Uterus (tissue), 2 donors: ENCODE measurements around the gene CD40.

Experiments used
- POLR2A ChIP-seq, 2 donors: fragments of 450-650 bp; IDR thresholded peaks; one replicate each; pipeline ENCODE4 v1.6.1; 2016; ENCODE audit warnings: antibody characterized with exemption in 2 of 2, mild to moderate bottlenecking in 1 of 2, moderate library complexity in 1 of 2
- TF ChIP-seq, protein P1 (sequence below), 4 experiments: fragments of 200-600 bp in 2 of 4; fragments of 450-650 bp in 2 of 4; sonication (generic) in 2 of 4; IDR thresholded peaks; one replicate each; pipeline ENCODE4 v1.5.1; 2016 to 2019; ENCODE audit warnings: antibody characterized with exemption in 4 of 4, mild to moderate bottlenecking in 2 of 4, moderate library complexity in 1 of 4

DNA sequence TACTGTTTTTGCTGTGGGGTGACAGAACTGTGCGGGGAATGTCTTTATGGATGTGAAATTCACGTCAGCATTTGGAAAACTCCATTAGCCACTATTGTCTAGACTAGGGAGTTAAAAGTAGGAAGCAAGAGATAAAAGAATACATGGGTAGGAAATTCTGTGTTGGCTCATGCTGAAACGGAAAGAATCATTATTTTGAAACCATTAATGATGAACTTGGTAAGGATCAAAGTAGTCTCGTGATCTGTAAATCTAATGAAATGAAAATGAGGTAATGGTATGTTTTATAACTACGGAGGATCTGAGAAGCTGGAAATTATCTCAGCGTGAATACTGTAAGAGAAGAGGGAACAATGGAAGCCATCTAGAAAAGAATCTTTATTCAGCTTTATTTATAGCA is 11.1 kb upstream of the CD40 start:
- TF ChIP-seq, protein P1, sequence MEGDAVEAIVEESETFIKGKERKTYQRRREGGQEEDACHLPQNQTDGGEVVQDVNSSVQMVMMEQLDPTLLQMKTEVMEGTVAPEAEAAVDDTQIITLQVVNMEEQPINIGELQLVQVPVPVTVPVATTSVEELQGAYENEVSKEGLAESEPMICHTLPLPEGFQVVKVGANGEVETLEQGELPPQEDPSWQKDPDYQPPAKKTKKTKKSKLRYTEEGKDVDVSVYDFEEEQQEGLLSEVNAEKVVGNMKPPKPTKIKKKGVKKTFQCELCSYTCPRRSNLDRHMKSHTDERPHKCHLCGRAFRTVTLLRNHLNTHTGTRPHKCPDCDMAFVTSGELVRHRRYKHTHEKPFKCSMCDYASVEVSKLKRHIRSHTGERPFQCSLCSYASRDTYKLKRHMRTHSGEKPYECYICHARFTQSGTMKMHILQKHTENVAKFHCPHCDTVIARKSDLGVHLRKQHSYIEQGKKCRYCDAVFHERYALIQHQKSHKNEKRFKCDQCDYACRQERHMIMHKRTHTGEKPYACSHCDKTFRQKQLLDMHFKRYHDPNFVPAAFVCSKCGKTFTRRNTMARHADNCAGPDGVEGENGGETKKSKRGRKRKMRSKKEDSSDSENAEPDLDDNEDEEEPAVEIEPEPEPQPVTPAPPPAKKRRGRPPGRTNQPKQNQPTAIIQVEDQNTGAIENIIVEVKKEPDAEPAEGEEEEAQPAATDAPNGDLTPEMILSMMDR (IDR thresholded peaks at IDR 0.05): no peak
- no peak for TF ChIP-seq POLR2A (IDR thresholded peaks at IDR 0.05)
